SH-SY5Y (cell line): ENCODE results near the gene ABI2.

Source experiments
- GATA2 ChIP-seq: IDR thresholded peaks from 2 replicates; pipeline ENCODE4 v1.6.1; 2011; ENCODE audit warnings: mild to moderate bottlenecking, low read depth, low read length
- GATA3 ChIP-seq: IDR thresholded peaks from 2 replicates; pipeline ENCODE4 v1.6.1; 2011; ENCODE audit warnings: low read depth, mild to moderate bottlenecking, low read length, moderate library complexity

Gene ABI2

GRCh38 chr2:203441463-203441862, 113.3 kb downstream of the ABI2 start:
- TF ChIP-seq GATA2 = no peak
- TF ChIP-seq GATA3 = no peak

- TF ChIP-seq GATA3 (no peak), GATA2 (no peak)
These were observed 114.3 kb downstream of the ABI2 start for GRCh38 chr2:203442463-203442862.

GRCh38 chr2:203444738-203445137, 116.5 kb downstream of the ABI2 start:
- TF ChIP-seq GATA3 = no peak
- no peak for TF ChIP-seq GATA2

GRCh38 chr2:203446071-203446481, 117.9 kb downstream of the ABI2 start:
- no peak for TF ChIP-seq GATA3
- no peak for TF ChIP-seq GATA2

- TF ChIP-seq GATA2 (no peak), GATA3 (no peak)
These were observed 118.6 kb downstream of the ABI2 start for GRCh38 chr2:203446780-203447179.

- TF ChIP-seq GATA2 (no peak), GATA3 (no peak)
These were observed 122.4 kb downstream of the ABI2 start for GRCh38 chr2:203450561-203450960.

- TF ChIP-seq GATA2 = no peak
These were observed 122.8 kb downstream of the ABI2 start for GRCh38 chr2:203451011-203451410.

GRCh38 chr2:203451689-203452088, 123.5 kb downstream of the ABI2 start:
- no peak for TF ChIP-seq GATA2
- TF ChIP-seq GATA3 = no peak

- TF ChIP-seq GATA3 (no peak), GATA2 (no peak; the same call in 1 of the 2 replicates)
These were observed 125.8 kb downstream of the ABI2 start for GRCh38 chr2:203453858-203454451.

GRCh38 chr2:203455209-203455608, 127.0 kb downstream of the ABI2 start:
- TF ChIP-seq GATA2 (no peak), GATA3 (no peak)

- no peak for TF ChIP-seq GATA2
- no peak for TF ChIP-seq GATA3
These were observed 133.6 kb downstream of the ABI2 start for GRCh38 chr2:203461746-203462145.

- TF ChIP-seq GATA3 = no peak
- no peak for TF ChIP-seq GATA2
These were observed 134.1 kb downstream of the ABI2 start for GRCh38 chr2:203462308-203462707.

GRCh38 chr2:203463266-203463678, 135.1 kb downstream of the ABI2 start:
- no peak for TF ChIP-seq GATA3
- no peak for TF ChIP-seq GATA2

- TF ChIP-seq GATA3 (no peak), GATA2 (no peak)
These were observed 141.4 kb downstream of the ABI2 start for GRCh38 chr2:203469546-203469945.

- TF ChIP-seq GATA2 (no peak), GATA3 (no peak)
These were observed 142.2 kb downstream of the ABI2 start for GRCh38 chr2:203470371-203470770.

- TF ChIP-seq GATA3 (no peak), GATA2 (no peak)
These were observed 143.1 kb downstream of the ABI2 start for GRCh38 chr2:203471323-203471722.
